IPS-20b (cell line): Measurements from ENCODE around the gene CRACR2A.

Source experiments
- H3K27ac ChIP-seq: one replicate; pipeline ENCODE4 v1.5.1; 2013; ENCODE audit warnings: low read length
- H3K27me3 ChIP-seq: 2 replicates; pipeline ENCODE4 v1.6.1; 2013; ENCODE audit warnings: mild to moderate bottlenecking, low read length, inconsistent platforms; ENCODE audit not compliant: insufficient read depth
- H3K36me3 ChIP-seq: 2 replicates; pipeline ENCODE4 v1.6.1; 2013; ENCODE audit warnings: low read depth, mild to moderate bottlenecking, inconsistent platforms, low read length, moderate library complexity; ENCODE audit not compliant: insufficient read depth
- H3K4me1 ChIP-seq: 2 replicates; pipeline ENCODE4 v1.6.1; 2013; ENCODE audit warnings: mild to moderate bottlenecking, control low read depth, inconsistent platforms, low read length, moderate library complexity; ENCODE audit not compliant: insufficient read depth
- H3K4me3 ChIP-seq: 2 replicates; pipeline ENCODE4 v1.5.1; 2013; ENCODE audit warnings: mild to moderate bottlenecking, low read length, inconsistent platforms
- H3K9ac ChIP-seq: 2 replicates; pipeline ENCODE4 v1.6.1; 2013; ENCODE audit warnings: low read depth, mild to moderate bottlenecking, inconsistent platforms, low read length, moderate library complexity
- H3K9me3 ChIP-seq: 2 replicates; pipeline ENCODE4 v1.6.1; 2013; ENCODE audit warnings: mild to moderate bottlenecking, low read depth, low read length, inconsistent platforms; ENCODE audit not compliant: insufficient read depth

Gene CRACR2A

GRCh38 chr12:3732901-3733300 is 20.0 kb downstream of the CRACR2A start:
- Histone ChIP-seq H3K36me3 (no peaks in the 10 kb centered on the region), H3K4me3 (no peak overlapping the region), H3K9ac (no peak overlapping the region), H3K27me3 (no peaks in the 10 kb centered on the region; the same call in 1 of the 2 replicates), H3K4me1 (peaks cover 14% of the 10 kb centered on the region; the same call in 1 of the 2 replicates), H3K9me3 (no peaks in the 10 kb centered on the region), H3K27ac (no peak overlapping the region)

GRCh38 chr12:3730111-3730510 is 22.8 kb downstream of the CRACR2A start:
- Histone ChIP-seq H3K36me3 (no peaks in the 10 kb centered on the region), H3K9me3 (no peaks in the 10 kb centered on the region), H3K27ac (no peak overlapping the region), H3K4me3 (no peak overlapping the region), H3K9ac (no peak overlapping the region), H3K27me3 (no peaks in the 10 kb centered on the region), H3K4me1 (peaks cover 18% of the 10 kb centered on the region; the same call in 1 of the 2 replicates)

- Histone ChIP-seq H3K4me1 (peaks cover 18% of the 10 kb centered on the region; the same call in 1 of the 2 replicates), H3K9ac (no peak overlapping the region), H3K27me3 (no peaks in the 10 kb centered on the region), H3K4me3 (no peak overlapping the region), H3K9me3 (no peaks in the 10 kb centered on the region), H3K36me3 (no peaks in the 10 kb centered on the region), H3K27ac (no peak overlapping the region)
Measured at GRCh38 chr12:3728686-3729085, 24.2 kb downstream of the CRACR2A start.

- no peak overlapping the region for H3K9ac ChIP-seq
- H3K4me1 ChIP-seq: peaks cover 14% of the 10 kb centered on the region; the same call in 1 of the 2 replicates
- no peak overlapping the region for H3K4me3 ChIP-seq
- no peak overlapping the region for H3K27ac ChIP-seq
- no peaks in the 10 kb centered on the region for H3K36me3 ChIP-seq
- no peaks in the 10 kb centered on the region for H3K27me3 ChIP-seq
- no peaks in the 10 kb centered on the region for H3K9me3 ChIP-seq
Measured at GRCh38 chr12:3727877-3728632, 24.9 kb downstream of the CRACR2A start.

- Histone ChIP-seq H3K27me3 (no peaks in the 10 kb centered on the region), H3K9ac (no peak overlapping the region), H3K9me3 (peaks cover 3% of the 10 kb centered on the region), H3K4me1 (peaks cover 7% of the 10 kb centered on the region; the same call in 1 of the 2 replicates), H3K36me3 (no peaks in the 10 kb centered on the region), H3K4me3 (no peak overlapping the region), H3K27ac (no peak overlapping the region)
Measured at GRCh38 chr12:3727354-3727753, 25.6 kb downstream of the CRACR2A start.

- no peak overlapping the region for H3K27ac ChIP-seq
- no peak overlapping the region for H3K4me3 ChIP-seq
- no peaks in the 10 kb centered on the region for H3K27me3 ChIP-seq
- H3K9me3 ChIP-seq: peaks cover 11% of the 10 kb centered on the region
- H3K9ac ChIP-seq: no peak overlapping the region
- peaks cover 4% of the 10 kb centered on the region; the same call in 1 of the 2 replicates for H3K4me1 ChIP-seq
- H3K36me3 ChIP-seq: no peaks in the 10 kb centered on the region
Measured at GRCh38 chr12:3726456-3726855, 26.5 kb downstream of the CRACR2A start.

- H3K36me3 ChIP-seq: no peaks in the 10 kb centered on the region
- peaks cover 11% of the 10 kb centered on the region for H3K9me3 ChIP-seq
- peaks cover 4% of the 10 kb centered on the region; the same call in 1 of the 2 replicates for H3K4me1 ChIP-seq
- no peaks in the 10 kb centered on the region for H3K27me3 ChIP-seq
- no peak overlapping the region for H3K4me3 ChIP-seq
- no peak overlapping the region; the same call in 1 of the 2 replicates for H3K9ac ChIP-seq
- H3K27ac ChIP-seq: no peak overlapping the region
Measured at GRCh38 chr12:3725388-3726115, 27.4 kb downstream of the CRACR2A start.

GRCh38 chr12:3723916-3724805 is 28.7 kb downstream of the CRACR2A start:
- H3K36me3 ChIP-seq: no peaks in the 10 kb centered on the region

GRCh38 chr12:3722368-3722767 is 30.5 kb downstream of the CRACR2A start:
- Histone ChIP-seq H3K27me3 (no peaks in the 10 kb centered on the region), H3K4me3 (no peak overlapping the region), H3K27ac (no peak overlapping the region), H3K9me3 (peaks cover 11% of the 10 kb centered on the region), H3K36me3 (no peaks in the 10 kb centered on the region), H3K4me1 (peaks cover 4% of the 10 kb centered on the region; the same call in 1 of the 2 replicates), H3K9ac (no peak overlapping the region)

More at GRCh38 chr12:3723916-3724805, 28.7 kb downstream of the CRACR2A start:
- Histone ChIP-seq H3K9me3 (peaks cover 11% of the 10 kb centered on the region), H3K4me3 (no peak overlapping the region), H3K4me1 (peaks cover 4% of the 10 kb centered on the region; the same call in 1 of the 2 replicates), H3K27me3 (no peaks in the 10 kb centered on the region), H3K9ac (no peak overlapping the region), H3K27ac (no peak overlapping the region)

- no peak overlapping the region for H3K9ac ChIP-seq
- H3K9me3 ChIP-seq: peaks cover 11% of the 10 kb centered on the region
- no peaks in the 10 kb centered on the region for H3K27me3 ChIP-seq
- no peak overlapping the region for H3K27ac ChIP-seq
- no peaks in the 10 kb centered on the region for H3K36me3 ChIP-seq
- no peak overlapping the region for H3K4me3 ChIP-seq
- peaks cover 4% of the 10 kb centered on the region; the same call in 1 of the 2 replicates for H3K4me1 ChIP-seq
Measured at GRCh38 chr12:3720772-3721171, 32.1 kb downstream of the CRACR2A start.

GRCh38 chr12:3718100-3718499 is 34.8 kb downstream of the CRACR2A start:
- peaks cover 11% of the 10 kb centered on the region for H3K9me3 ChIP-seq
- no peak overlapping the region for H3K9ac ChIP-seq
- 0 out of 2 replicates have a peak, but pooled peaks cover 8% of the 10 kb centered on the region for H3K4me1 ChIP-seq
- no peak overlapping the region for H3K27ac ChIP-seq
- H3K4me3 ChIP-seq: no peak overlapping the region
- H3K36me3 ChIP-seq: no peaks in the 10 kb centered on the region
- no peaks in the 10 kb centered on the region for H3K27me3 ChIP-seq
